ENCODE results near the gene SUGP2. TPM values are rescaled to one million over a fixed set of nuclear protein-coding genes. Genes with fewer than 3 reads are reported as not detected.

Gene SUGP2
- total RNA-seq, 1 experiment from 2014 or later, result 74.1 TPM

- H3K36me3 ChIP-seq (ENCODE audit: control insufficient read depth, insufficient read depth, low read length), result no peaks in the 10 kb centered on the region
- CTCF ChIA-PET, result no interaction called here
- H3K27me3 Mint-ChIP-seq (ENCODE audit: insufficient read depth, unreplicated experiment), result no peaks in the 10 kb centered on the region
- intact Hi-C loops (cut with micrococcal nuclease; ENCODE audit: unreplicated experiment), result no loop called here
- no peaks in the 10 kb centered on the region for H3K27me3 ChIP-seq (replicated peaks; ENCODE audit: control insufficient read depth, insufficient read depth, low read length)
- H3K4me3 ChIP-seq (ENCODE audit: low read depth, low read length), result peak overlapping the region; percentile 77
- no peak for TF ChIP-seq CTCF (IDR thresholded peaks at IDR 0.05; ENCODE audit: insufficient read depth in 1 of 2, low read depth in 1 of 2, low read length in 1 of 2, severe bottlenecking in 1 of 2, unreplicated experiment in 1 of 2)
- H3K9me3 Mint-ChIP-seq (ENCODE audit: unreplicated experiment), result no peaks in the 10 kb centered on the region
- H3K36me3 Mint-ChIP-seq (ENCODE audit: insufficient read depth, unreplicated experiment), result peaks cover 49% of the 10 kb centered on the region
- peak overlapping the region; percentile 96 for H3K4me3 Mint-ChIP-seq (ENCODE audit: unreplicated experiment)
- peaks cover 7% of the 10 kb centered on the region; the same call in 1 of the 2 replicates for H3K9me3 ChIP-seq
- POLR2A ChIA-PET, result no interaction called here
- peak; percentile 77 to 90 for DNase-seq
- H3K4me1 ChIP-seq, result no peaks in the 10 kb centered on the region; the same call in 1 of the 2 replicates
- H3K4me1 Mint-ChIP-seq (ENCODE audit: low read depth, unreplicated experiment), result no peaks in the 10 kb centered on the region
- peak overlapping the region; percentile 78 for H3K27ac Mint-ChIP-seq (ENCODE audit: unreplicated experiment)
- BruUV-seq (replicated peaks), result TSS peak; percentile 56
Observed at GRCh38 chr19:19032420-19033175, 719 bp downstream of the SUGP2 start.

GRCh38 chr19:19031891-19032290, 1.4 kb downstream of the SUGP2 start:
- Mint-ChIP-seq H3K4me1 (ENCODE audit: low read depth, unreplicated experiment) (no peaks in the 10 kb centered on the region), H3K36me3 (ENCODE audit: insufficient read depth, unreplicated experiment) (peaks cover 55% of the 10 kb centered on the region), H3K27me3 (ENCODE audit: insufficient read depth, unreplicated experiment) (no peaks in the 10 kb centered on the region), H3K4me3 (ENCODE audit: unreplicated experiment) (peak overlapping the region; percentile 96), H3K9me3 (ENCODE audit: unreplicated experiment) (no peaks in the 10 kb centered on the region), H3K27ac (ENCODE audit: unreplicated experiment) (peak overlapping the region; percentile 78)
- no peak for TF ChIP-seq CTCF (IDR thresholded peaks at IDR 0.05; ENCODE audit: insufficient read depth in 1 of 2, low read depth in 1 of 2, low read length in 1 of 2, severe bottlenecking in 1 of 2, unreplicated experiment in 1 of 2)
- Histone ChIP-seq H3K4me3 (ENCODE audit: low read depth, low read length) (no peak overlapping the region), H3K27me3 (replicated peaks; ENCODE audit: control insufficient read depth, insufficient read depth, low read length) (no peaks in the 10 kb centered on the region), H3K4me1 (no peaks in the 10 kb centered on the region; the same call in 1 of the 2 replicates), H3K36me3 (ENCODE audit: control insufficient read depth, insufficient read depth, low read length) (no peaks in the 10 kb centered on the region), H3K9me3 (0 out of 2 replicates have a peak, but pooled peaks cover 5% of the 10 kb centered on the region)
- intact Hi-C loops (cut with micrococcal nuclease; ENCODE audit: unreplicated experiment), result no loop called here
- DNase-seq, result no peak
- ChIA-PET POLR2A (no interaction called here), CTCF (no interaction called here)
- no TSS peak for BruUV-seq (replicated peaks)

- ChIA-PET CTCF (no interaction called here), POLR2A (no interaction called here)
- Histone ChIP-seq H3K27me3 (replicated peaks; ENCODE audit: control insufficient read depth, insufficient read depth, low read length) (no peaks in the 10 kb centered on the region), H3K9me3 (no peaks in the 10 kb centered on the region), H3K36me3 (ENCODE audit: control insufficient read depth, insufficient read depth, low read length) (peaks cover 2% of the 10 kb centered on the region), H3K4me3 (ENCODE audit: low read depth, low read length) (no peak overlapping the region), H3K4me1 (no peaks in the 10 kb centered on the region)
- TF ChIP-seq CTCF (IDR thresholded peaks at IDR 0.05; ENCODE audit: insufficient read depth in 1 of 2, low read depth in 1 of 2, low read length in 1 of 2, severe bottlenecking in 1 of 2, unreplicated experiment in 1 of 2), result no peak
- H3K4me3 Mint-ChIP-seq (ENCODE audit: unreplicated experiment), result no peak overlapping the region
- H3K27ac Mint-ChIP-seq (ENCODE audit: unreplicated experiment), result no peak overlapping the region
- DNase-seq, result no peak
- intact Hi-C loops (cut with micrococcal nuclease; ENCODE audit: unreplicated experiment), result no loop called here
- H3K36me3 Mint-ChIP-seq (ENCODE audit: insufficient read depth, unreplicated experiment), result peaks cover 63% of the 10 kb centered on the region
- BruUV-seq (replicated peaks), result no TSS peak
- no peaks in the 10 kb centered on the region for H3K9me3 Mint-ChIP-seq (ENCODE audit: unreplicated experiment)
- H3K4me1 Mint-ChIP-seq (ENCODE audit: low read depth, unreplicated experiment), result no peaks in the 10 kb centered on the region
- H3K27me3 Mint-ChIP-seq (ENCODE audit: insufficient read depth, unreplicated experiment), result no peaks in the 10 kb centered on the region
Observed at GRCh38 chr19:19028526-19028925, 4.8 kb downstream of the SUGP2 start.
